ENCODE data around the gene NRCAM.

The NRCAM gene

GRCh38 chr7:108112683-108113082, 343.6 kb downstream of the NRCAM start:
- DNase-seq = no peak

GRCh38 chr7:108109221-108109908, 346.9 kb downstream of the NRCAM start:
- DNase-seq = no peak

- DNase-seq = no peak
These were observed 348.1 kb downstream of the NRCAM start for GRCh38 chr7:108108131-108108530.

- DNase-seq = no peak
These were observed 351.9 kb downstream of the NRCAM start for GRCh38 chr7:108104324-108104723.

- no peak for DNase-seq
These were observed 352.5 kb downstream of the NRCAM start for GRCh38 chr7:108103558-108104298.

GRCh38 chr7:108102671-108103312, 353.4 kb downstream of the NRCAM start:
- DNase-seq = no peak

GRCh38 chr7:108101759-108102158, 354.5 kb downstream of the NRCAM start:
- no peak for DNase-seq

- DNase-seq = no peak
These were observed 356.5 kb downstream of the NRCAM start for GRCh38 chr7:108099713-108100112.

- DNase-seq = no peak
These were observed 358.5 kb downstream of the NRCAM start for GRCh38 chr7:108097703-108098102.

All from activated naive CD4-positive, alpha-beta T cell treated with Interleukin-2 at 50 U/mL for 16 hours (primary cell).